Fibroblast of pulmonary artery (primary cell): ENCODE results near the gene FYCO1.
A peak's percentile ranks its signal among the peaks of the same experiment; 100 is the strongest.

ENCODE experiments used
- DNase-seq: peaks from one replicate; pipeline ENCODE4 v3.0.0-alpha.2; 2010; ENCODE audit warnings: low read depth
- H3K4me3 ChIP-seq: replicated peaks from 2 replicates; pipeline ENCODE4 v1.5.1; 2011; ENCODE audit warnings: low read depth, mild to moderate bottlenecking, control low read depth, low read length, moderate library complexity
- CTCF ChIP-seq: IDR thresholded peaks from 2 replicates; pipeline ENCODE4 v1.5.1; 2011; ENCODE audit warnings: mild to moderate bottlenecking, control low read depth, low read length, inconsistent platforms; ENCODE audit errors: missing control alignments

FYCO1 gene

GRCh38 chr3:45976191-45977091 lies 19.2 kb downstream of the FYCO1 start:
- H3K4me3 ChIP-seq = no peak overlapping the region
- DNase-seq = no peak
- TF ChIP-seq CTCF = no peak

GRCh38 chr3:45975686-45976085 lies 19.9 kb downstream of the FYCO1 start:
- TF ChIP-seq CTCF = no peak
- DNase-seq = no peak
- H3K4me3 ChIP-seq = no peak overlapping the region

- DNase-seq = no peak
- TF ChIP-seq CTCF = no peak
- H3K4me3 ChIP-seq = no peak overlapping the region
Measured at GRCh38 chr3:45974686-45975085, 20.9 kb downstream of the FYCO1 start.

- DNase-seq = peak; percentile 92
- TF ChIP-seq CTCF = no peak
- H3K4me3 ChIP-seq = no peak overlapping the region
Measured at GRCh38 chr3:45972534-45973402, 22.9 kb downstream of the FYCO1 start.

GRCh38 chr3:45969953-45970352 lies 25.7 kb downstream of the FYCO1 start:
- H3K4me3 ChIP-seq = no peak overlapping the region
- no peak for TF ChIP-seq CTCF
- DNase-seq = no peak

GRCh38 chr3:45969116-45969515 lies 26.5 kb downstream of the FYCO1 start:
- DNase-seq = no peak
- TF ChIP-seq CTCF = no peak
- H3K4me3 ChIP-seq = no peak overlapping the region
